ENCODE measurements around the gene CFAP46. TPM values are rescaled to one million over a fixed set of nuclear protein-coding genes. Genes with fewer than 3 reads are reported as not detected.
"Not testable (repeated sequence)": the region's sequence is repeated elsewhere in the genome, so short reads cannot be mapped to it uniquely, and the experiment has no call there.

Gene CFAP46
- total RNA-seq, 2 experiments from 2014 or later, result 1.1 to 1.5 TPM

DNA sequence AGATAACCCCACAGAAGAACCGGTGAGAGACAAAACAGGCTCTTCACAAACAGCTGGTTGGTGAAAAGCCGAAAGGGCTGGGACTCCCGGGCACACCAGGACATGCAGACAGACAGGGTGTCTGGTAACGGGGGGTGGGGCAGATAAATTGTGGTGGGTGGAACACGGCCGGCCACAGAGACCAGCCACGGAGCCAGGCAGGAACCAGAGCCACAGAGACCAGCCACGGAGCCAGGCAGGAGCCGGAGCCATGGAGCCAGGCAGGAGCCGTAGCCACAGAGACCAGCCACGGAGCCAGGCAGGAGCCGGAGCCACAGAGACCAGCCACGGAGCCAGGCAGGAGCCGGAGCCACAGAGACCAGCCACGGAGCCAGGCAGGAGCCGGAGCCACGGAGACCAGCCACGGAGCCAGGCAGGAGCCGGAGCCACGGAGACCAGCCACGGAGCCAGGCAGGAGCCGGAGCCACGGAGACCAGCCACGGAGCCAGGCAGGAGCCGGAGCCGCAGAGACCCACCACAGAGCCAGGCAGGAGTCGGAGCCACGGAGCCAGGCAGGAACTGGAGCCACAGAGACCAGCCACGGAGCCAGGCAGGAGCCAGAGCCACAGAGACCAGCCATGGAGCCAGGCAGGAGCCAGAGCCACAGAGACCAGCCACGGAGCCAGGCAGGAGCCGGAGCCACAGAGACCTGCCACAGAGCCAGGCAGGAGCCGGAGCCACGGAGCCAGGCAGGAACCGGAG is 116.4 kb downstream of the CFAP46 start:
- H3K4me3 Mint-ChIP-seq, H3K9me3 Mint-ChIP-seq, H3K36me3 Mint-ChIP-seq, H3K4me1 Mint-ChIP-seq, H3K27ac Mint-ChIP-seq, DNase-seq, H3K27me3 Mint-ChIP-seq: not testable (repeated sequence)

DNA sequence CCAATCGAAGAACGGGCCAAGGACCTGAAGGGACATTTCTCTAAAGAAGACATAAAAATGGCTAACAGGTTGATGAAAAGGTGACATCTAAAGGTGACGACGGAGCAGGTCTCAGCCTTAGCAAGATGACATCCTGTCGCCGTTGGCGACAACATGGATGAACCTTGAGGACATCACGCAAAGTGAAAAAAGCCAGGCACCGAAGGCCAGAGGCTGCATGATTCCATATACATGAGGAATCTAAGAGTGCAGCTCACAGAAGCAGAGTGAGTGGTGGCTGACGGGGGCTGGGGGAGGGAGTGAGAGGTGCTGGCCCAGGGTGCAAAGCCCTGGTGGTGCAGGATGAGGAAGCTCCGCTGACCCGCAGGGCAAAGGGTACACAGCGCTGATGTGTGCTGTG is 122.3 kb downstream of the CFAP46 start:
- Mint-ChIP-seq H3K27ac (no peak overlapping the region), H3K36me3 (no peaks in the 10 kb centered on the region), H3K27me3 (peaks cover 33% of the 10 kb centered on the region), H3K4me1 (no peaks in the 10 kb centered on the region), H3K9me3 (no peaks in the 10 kb centered on the region), H3K4me3 (no peak overlapping the region)
- DNase-seq, result no peak

DNA sequence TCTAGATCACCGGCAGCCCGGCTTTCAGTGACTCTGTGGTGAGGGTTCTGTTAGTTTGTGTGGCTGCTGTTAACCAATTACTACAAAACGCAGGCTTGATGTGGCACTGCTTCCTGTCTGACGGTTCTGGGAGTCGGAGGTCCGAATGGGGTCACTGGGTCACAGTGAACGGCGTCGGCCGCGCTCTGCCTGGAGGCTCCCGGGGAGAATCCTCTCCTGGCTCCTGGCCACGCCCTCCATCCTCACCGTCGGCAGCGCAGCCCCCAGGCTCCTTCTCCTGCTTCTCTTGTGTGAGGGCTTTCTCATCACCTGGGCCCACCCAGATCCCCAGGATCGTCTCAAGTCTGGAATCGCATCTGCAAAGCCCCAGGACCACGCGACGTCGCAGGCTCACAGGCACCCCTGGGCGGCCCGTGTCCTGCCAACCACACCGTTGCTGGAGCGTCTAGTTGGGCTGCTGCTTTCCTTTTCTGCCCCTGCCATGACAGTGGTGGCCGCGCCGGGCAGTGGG is 124.6 kb downstream of the CFAP46 start:
- Mint-ChIP-seq H3K9me3 (no peaks in the 10 kb centered on the region), H3K4me3 (no peak overlapping the region), H3K27ac (no peak overlapping the region), H3K27me3 (peaks cover 33% of the 10 kb centered on the region), H3K4me1 (no peaks in the 10 kb centered on the region), H3K36me3 (no peaks in the 10 kb centered on the region)
- DNase-seq, result no peak

DNA sequence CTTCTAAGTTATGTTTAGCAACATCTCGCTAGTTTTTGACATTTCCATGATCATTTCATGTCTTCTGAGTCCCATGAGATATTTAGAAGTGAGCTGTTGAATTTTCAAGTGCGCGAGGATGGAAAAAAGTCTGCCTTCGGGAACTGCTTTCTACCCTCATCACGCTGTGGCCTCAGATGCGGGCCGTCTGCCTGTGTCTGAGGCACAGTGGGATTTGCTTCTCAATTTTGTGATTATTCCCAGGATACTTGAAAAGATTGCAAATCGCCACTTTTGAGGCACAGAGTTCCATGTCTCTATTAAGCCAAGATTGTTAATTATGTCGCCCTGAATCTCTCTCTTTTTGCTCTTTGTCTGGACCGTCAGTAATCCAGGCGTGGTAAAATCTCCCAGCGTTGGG is 125.7 kb downstream of the CFAP46 start:
- Mint-ChIP-seq H3K9me3 (no peaks in the 10 kb centered on the region), H3K4me1 (no peaks in the 10 kb centered on the region), H3K4me3 (no peak overlapping the region), H3K27ac (no peak overlapping the region), H3K36me3 (no peaks in the 10 kb centered on the region), H3K27me3 (peaks cover 33% of the 10 kb centered on the region)
- no peak for DNase-seq

DNA sequence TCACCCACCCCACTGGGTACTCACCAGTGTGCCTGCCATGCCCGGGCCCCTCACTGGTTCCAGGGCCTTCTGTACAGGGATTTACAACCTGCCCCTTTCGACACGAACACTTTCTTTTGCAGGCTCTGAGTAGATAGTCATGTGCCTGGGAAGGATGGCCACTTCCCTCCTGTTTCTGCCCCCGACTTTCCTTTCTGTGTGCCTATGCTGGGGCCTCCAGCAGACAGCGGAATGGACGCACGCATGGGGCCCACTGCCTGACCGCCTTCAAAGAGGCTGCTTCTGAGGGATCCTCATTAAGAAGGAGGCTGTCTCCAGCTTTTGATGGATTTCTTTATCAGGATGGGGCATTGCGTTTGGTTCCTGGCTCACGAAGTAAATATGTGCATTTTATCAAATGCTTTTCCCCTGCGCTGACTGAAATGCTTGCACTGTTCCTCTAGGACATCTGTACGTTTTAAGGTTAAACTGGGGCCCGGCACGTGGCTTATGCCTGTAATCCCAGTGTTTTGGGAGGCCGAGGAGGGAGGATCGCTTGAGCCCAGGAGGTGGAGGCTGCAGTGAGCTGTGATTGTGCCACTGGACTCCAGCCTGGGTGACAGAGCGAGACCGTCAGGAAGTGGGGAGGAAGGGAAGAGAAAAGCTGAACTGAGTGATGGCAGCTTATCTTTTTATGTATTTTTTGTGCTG is 127.1 kb downstream of the CFAP46 start:
- Mint-ChIP-seq H3K4me1 (no peaks in the 10 kb centered on the region), H3K4me3 (no peak overlapping the region), H3K27ac (no peak overlapping the region), H3K27me3 (peaks cover 33% of the 10 kb centered on the region), H3K9me3 (no peaks in the 10 kb centered on the region), H3K36me3 (no peaks in the 10 kb centered on the region)
- DNase-seq, result no peak

DNA sequence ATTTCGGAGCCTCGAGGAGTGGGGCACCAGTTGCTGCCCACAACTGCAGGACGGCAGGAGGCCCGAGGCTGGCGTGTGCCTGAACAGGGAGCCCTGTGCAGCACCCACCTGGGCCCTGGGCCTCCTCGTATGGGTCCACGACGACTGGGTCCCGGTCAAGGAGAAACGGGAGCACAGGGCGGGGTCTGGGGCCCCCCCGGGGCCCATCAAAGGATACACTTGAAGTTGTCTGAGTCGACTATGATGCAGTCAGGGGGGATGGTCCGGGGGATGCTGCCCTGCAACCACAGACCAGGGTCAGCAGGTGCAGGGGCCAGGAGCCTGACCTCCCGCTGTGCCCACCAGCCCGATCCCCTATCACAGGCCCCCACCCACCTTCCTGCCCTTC is 127.9 kb downstream of the CFAP46 start:
- Mint-ChIP-seq H3K4me1 (no peaks in the 10 kb centered on the region), H3K27ac (no peak overlapping the region), H3K4me3 (no peak overlapping the region), H3K9me3 (no peaks in the 10 kb centered on the region), H3K27me3 (peaks cover 32% of the 10 kb centered on the region), H3K36me3 (no peaks in the 10 kb centered on the region)
- DNase-seq, result no peak

DNA sequence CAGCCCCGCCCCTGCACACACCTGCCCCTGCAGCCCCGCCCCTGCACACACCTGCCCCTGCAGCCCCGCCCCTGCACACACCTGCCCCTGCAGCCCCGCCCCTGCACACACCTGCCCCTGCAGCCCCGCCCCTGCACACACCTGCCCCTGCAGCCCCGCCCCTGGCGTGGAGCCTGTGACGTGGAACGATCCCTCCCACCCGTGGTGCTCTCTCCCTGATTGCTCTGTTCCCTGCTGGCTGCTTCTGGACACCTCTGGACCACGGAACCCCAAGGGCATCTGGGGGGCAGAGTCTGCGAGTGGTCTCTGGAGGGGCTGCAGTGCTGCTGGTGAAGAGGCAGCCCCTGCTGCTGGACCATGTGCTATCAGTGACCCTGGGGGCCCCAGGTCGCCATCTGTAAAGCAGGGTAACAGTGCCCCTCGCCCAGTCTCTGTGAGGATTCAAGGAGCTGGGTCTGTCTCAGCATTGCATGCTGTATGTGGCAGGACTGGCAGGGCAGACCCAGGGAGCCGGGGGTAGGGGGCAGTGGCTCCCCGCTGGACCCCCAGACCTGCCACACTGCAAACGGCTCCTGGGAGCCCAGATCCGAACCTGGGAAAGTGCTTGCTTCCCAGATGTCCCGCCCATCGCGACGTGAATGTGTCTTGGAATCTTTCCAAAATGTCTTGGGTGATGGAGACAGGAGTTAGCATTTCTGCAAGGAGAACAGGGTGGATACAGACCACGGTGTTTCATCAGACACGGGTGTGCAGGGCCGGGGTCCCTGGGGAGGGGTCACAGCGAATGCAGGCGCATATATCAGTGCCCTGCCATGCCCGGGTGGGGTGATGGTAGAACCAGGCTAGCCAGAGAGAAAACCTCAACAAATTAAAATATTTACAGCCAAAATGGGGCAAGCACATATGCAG is 128.6 kb downstream of the CFAP46 start:
- H3K27ac Mint-ChIP-seq, result no peak overlapping the region

DNA sequence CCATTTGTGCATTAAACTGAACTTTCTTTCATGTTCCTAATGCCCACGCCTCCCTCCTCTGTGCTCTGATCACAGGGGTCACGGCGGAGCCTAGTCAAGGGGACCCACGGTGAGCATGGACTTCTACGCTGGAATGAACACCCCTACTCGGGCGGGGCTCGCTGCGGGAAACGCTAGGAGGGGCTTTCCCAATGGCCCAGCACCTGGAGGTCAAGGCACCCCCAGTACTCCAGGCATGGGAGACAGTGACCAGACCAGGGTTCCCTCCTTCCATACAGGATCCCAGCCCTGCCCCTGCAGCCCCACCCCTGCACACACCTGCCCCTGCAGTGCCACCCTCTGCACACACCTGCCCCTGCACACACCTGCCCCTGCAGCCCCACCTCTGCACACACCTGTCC is 129.4 kb downstream of the CFAP46 start:
- no peaks in the 10 kb centered on the region for H3K9me3 Mint-ChIP-seq
- DNase-seq, result no peak
- no peaks in the 10 kb centered on the region for H3K36me3 Mint-ChIP-seq
- no peaks in the 10 kb centered on the region for H3K4me1 Mint-ChIP-seq
- H3K27me3 Mint-ChIP-seq, result peaks cover 21% of the 10 kb centered on the region
- H3K27ac Mint-ChIP-seq, result no peak overlapping the region
- H3K4me3 Mint-ChIP-seq, result no peak overlapping the region

More for the DNA sequence above, 128.6 kb downstream of the CFAP46 start:
- Mint-ChIP-seq H3K36me3 (no peaks in the 10 kb centered on the region), H3K4me1 (no peaks in the 10 kb centered on the region), H3K9me3 (no peaks in the 10 kb centered on the region), H3K27me3 (peaks cover 25% of the 10 kb centered on the region), H3K4me3 (no peak overlapping the region)
- no peak for DNase-seq

DNA sequence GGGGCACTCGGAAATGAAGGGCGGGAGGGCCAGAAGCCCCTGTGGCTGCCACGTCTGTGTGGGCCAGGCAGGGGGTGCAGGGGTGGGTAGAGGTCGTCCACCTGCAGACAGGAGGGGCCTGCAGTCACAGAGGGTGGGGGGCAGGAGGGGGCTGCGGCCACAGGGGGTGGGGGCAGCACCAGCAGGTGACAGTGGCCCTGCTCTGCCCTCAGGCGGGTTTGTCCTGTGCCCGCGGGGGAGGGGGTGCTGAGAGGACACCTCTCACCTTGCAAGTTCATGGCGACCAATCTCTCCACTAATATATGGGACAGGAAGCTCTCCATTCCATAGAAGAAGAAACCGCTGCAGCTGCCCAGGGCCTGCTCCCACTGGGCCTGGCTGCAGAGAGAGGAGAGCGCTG is 129.8 kb downstream of the CFAP46 start:
- no peaks in the 10 kb centered on the region for H3K9me3 Mint-ChIP-seq
- H3K27ac Mint-ChIP-seq, result no peak overlapping the region
- H3K36me3 Mint-ChIP-seq, result no peaks in the 10 kb centered on the region
- peaks cover 20% of the 10 kb centered on the region for H3K27me3 Mint-ChIP-seq
- no peaks in the 10 kb centered on the region for H3K4me1 Mint-ChIP-seq
- no peak for DNase-seq
- no peak overlapping the region for H3K4me3 Mint-ChIP-seq

DNA sequence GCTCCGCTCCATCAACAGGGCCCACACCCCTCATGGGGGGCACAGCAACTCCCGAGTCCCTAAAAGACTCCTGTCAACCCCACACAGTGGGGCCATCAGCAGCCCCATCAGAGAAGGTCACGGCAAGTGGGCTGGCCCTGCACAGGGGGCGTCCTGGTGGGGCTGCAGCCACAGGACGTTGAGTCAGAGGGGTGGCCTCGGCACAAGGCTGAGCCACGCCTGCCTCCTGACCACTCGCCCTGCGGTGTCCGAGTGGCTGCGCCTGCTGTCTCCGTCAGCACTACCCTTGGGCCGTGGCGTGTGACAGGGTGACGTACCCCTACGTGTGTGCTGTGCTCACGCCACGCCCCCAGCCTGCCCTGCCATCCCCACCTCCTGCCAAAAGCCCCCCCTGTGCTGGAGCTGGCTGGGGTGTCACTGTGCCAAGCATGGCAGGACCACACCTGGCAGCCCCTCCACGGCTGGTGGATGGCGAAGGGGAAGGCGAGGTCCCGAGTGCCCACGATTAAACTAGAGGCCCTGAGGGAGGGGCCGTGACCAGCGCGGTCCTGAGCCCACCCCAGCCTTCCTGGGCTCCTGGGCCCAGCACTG is 130.4 kb downstream of the CFAP46 start:
- Mint-ChIP-seq H3K27ac (no peak overlapping the region), H3K27me3 (peaks cover 14% of the 10 kb centered on the region), H3K9me3 (no peaks in the 10 kb centered on the region), H3K4me3 (no peak overlapping the region), H3K36me3 (no peaks in the 10 kb centered on the region), H3K4me1 (no peaks in the 10 kb centered on the region)
- DNase-seq, result no peak

DNA sequence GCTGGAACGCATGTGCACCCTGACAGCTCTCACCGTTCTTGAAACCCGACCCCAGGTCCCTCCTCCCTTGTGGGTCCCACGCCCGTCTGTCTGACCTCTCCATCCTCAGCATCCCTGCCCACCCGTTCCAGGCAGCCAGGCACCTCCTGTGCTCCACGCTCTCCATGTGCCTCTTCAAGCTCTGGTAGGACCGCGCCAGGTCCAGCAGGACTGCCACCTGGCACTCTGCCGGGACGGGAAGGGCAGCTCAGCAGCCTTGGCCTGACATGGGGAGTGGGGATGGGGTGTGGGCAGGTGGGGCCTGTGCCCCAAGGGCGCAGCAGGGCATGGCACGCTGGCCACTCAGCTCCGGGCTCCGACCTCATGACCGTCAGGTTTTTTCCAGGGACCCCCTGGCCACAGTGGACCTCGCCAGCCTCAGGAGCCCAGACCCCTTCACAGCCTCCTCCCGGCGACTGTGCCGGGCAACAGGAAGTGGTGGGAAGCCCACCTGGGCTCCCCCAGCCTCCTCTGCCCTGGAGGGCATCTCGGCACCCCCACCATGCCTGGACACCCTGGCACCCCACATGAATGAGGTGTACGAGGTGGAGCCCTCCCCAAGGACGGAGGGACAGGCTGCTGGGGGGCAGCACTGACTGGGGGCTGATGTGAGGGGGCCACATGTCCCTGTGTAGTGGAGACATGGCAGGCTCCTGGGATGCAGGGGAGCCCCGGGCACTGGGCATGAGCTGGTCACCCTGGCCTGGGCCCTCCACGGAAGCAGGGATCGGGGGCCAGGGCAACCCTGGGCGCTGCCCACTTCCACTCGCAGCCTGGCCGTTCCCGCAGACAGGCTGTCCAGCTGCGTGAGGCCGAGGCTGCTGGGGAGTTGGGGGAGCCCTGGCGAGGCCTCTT is 131.3 kb downstream of the CFAP46 start:
- Mint-ChIP-seq H3K27ac (no peak overlapping the region), H3K4me1 (no peaks in the 10 kb centered on the region), H3K36me3 (no peaks in the 10 kb centered on the region), H3K27me3 (peaks cover 7% of the 10 kb centered on the region), H3K4me3 (no peak overlapping the region), H3K9me3 (no peaks in the 10 kb centered on the region)
- no peak for DNase-seq

DNA sequence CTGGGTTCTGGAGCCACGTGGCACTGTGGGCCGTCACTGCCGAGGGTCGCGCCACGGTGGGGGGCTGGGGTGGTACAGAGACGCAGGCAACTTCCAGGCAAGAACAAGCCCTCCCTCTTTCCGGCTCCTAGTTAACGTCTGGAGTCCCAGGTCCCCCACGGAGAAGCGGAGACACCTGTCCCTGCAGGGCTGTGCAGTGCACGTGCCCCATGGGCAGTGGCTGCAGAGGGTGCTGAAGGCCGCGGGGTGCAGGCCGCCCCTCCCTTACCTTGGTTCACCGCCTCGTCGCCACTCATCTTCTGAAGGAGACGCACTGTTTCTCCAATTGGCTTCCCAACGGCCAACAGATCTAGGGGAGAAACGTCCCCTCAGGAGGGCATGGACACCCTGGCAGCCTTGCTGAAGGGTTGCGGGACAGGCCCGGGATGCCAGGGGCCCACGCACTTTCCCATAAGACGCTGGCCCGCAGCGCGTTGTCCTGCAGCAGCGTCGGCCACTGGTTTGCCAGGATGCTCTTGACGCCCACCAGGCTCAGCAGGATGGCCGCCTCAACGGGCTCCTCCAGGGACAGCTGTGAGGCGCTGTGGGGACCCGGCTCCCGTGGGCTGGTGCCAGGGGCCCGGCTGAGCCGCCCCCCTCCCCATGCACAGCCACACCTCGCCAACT is 132.1 kb downstream of the CFAP46 start:
- DNase-seq, result no peak
- no peaks in the 10 kb centered on the region for H3K27me3 Mint-ChIP-seq
- H3K4me1 Mint-ChIP-seq, result no peaks in the 10 kb centered on the region
- H3K27ac Mint-ChIP-seq, result no peak overlapping the region
- no peaks in the 10 kb centered on the region for H3K36me3 Mint-ChIP-seq
- no peaks in the 10 kb centered on the region for H3K9me3 Mint-ChIP-seq
- no peak overlapping the region for H3K4me3 Mint-ChIP-seq

DNA sequence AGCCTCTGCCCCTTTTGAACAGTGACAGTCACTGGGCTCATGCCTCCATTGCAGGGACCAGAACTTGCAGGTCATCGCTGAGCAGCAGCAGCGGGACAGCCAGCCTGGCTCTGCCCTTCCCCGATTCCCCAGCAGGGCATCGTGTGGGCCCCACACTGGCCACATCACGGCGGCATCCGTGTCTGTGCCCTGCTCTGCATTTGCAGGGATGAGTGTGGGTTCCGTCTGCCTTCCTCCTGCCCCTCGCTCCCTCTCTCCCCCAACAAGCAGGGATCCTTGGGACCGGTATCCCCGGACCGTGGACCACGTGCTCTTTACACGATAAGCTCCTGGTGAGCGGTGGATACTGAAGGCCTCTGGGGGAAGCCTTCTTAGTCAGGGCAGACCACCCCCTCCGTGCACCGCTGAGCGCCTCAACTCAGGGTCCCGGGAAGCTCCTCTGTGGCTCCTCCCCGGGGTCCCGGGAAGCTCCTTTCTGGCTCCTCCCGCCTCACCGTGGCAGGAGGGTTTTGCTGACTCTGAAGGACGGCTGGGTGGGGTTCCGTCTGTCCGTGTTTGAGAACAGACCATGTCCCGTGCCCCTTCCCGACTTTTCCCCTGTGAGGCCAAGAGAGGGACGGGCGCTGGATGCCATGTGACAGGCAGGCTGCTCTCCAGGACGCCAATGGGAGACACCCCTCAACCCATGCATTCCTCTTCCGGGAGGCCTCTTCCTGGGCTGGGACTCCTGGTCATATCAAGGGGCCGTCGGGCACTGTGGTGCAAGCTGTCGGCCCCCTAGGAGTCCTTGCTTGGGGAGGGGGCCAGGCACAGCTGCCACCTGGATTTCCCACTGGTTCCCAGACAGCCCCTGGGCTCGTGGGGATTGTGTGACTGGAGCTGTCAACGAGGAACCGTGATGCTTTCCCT is 132.9 kb downstream of the CFAP46 start:
- H3K27ac Mint-ChIP-seq, result no peak overlapping the region

More for the DNA sequence above, 132.9 kb downstream of the CFAP46 start:
- no peak for DNase-seq
- H3K4me3 Mint-ChIP-seq, result no peak overlapping the region
- H3K9me3 Mint-ChIP-seq, result no peaks in the 10 kb centered on the region
- no peaks in the 10 kb centered on the region for H3K36me3 Mint-ChIP-seq
- H3K27me3 Mint-ChIP-seq, result no peaks in the 10 kb centered on the region
- no peaks in the 10 kb centered on the region for H3K4me1 Mint-ChIP-seq

All from activated naive CD8-positive, alpha-beta T cell treated with anti-CD3 and anti-CD28 coated beads for 36 hours (primary cell).